Astrocyte (in vitro differentiated cells and primary cell): ENCODE measurements around the gene RTL5. TPM values are rescaled to one million over a fixed set of nuclear protein-coding genes. Genes with fewer than 3 reads are reported as not detected.

Experiments
- DNase-seq: peaks from one replicate; pipeline ENCODE4 v3.0.0-alpha.2; 2010; ENCODE audit warnings: low read depth
- FAIRE-seq: peaks from 2 replicates; lab custom pipeline; 2011; peaks lifted over from hg19 to GRCh38; lab: Jason Lieb, UNC
- H2AFZ ChIP-seq: 2 replicates; pipeline ENCODE4 v1.6.0; 2012; ENCODE audit warnings: low read depth, low read length, inconsistent platforms
- H3K27ac ChIP-seq: 2 replicates; pipeline ENCODE4 v1.5.1; 2011; ENCODE audit warnings: low read depth, low read length, inconsistent platforms
- H3K27me3 ChIP-seq: 2 replicates; pipeline ENCODE4 v1.6.0; 2011; ENCODE audit warnings: low read length, inconsistent platforms; ENCODE audit not compliant: insufficient read depth
- H3K36me3 ChIP-seq: 2 replicates; pipeline ENCODE4 v1.5.1; 2011; ENCODE audit warnings: low read length, inconsistent platforms; ENCODE audit not compliant: insufficient read depth
- H3K4me1 ChIP-seq: 2 replicates; pipeline ENCODE4 v1.5.1; 2011; ENCODE audit warnings: low read length, inconsistent platforms; ENCODE audit not compliant: insufficient read depth
- H3K4me2 ChIP-seq: 2 replicates; pipeline ENCODE4 v1.6.0; 2012; ENCODE audit warnings: low read length, inconsistent platforms
- H3K4me3 ChIP-seq: 2 replicates; pipeline ENCODE4 v1.5.1; 2011; ENCODE audit warnings: low read depth, mild to moderate bottlenecking, low read length, inconsistent platforms; ENCODE audit not compliant: insufficient read depth
- H3K79me2 ChIP-seq: 2 replicates; pipeline ENCODE4 v1.6.0; 2012; ENCODE audit warnings: mild to moderate bottlenecking, low read length, inconsistent platforms; ENCODE audit not compliant: insufficient read depth
- H3K9ac ChIP-seq: 2 replicates; pipeline ENCODE4 v1.6.0; 2012; ENCODE audit warnings: mild to moderate bottlenecking, low read length, inconsistent platforms
- H3K9me3 ChIP-seq: 2 replicates; pipeline ENCODE4 v1.5.1; 2012; ENCODE audit warnings: low read depth, mild to moderate bottlenecking, low read length, inconsistent platforms; ENCODE audit not compliant: insufficient read depth
- H4K20me1 ChIP-seq: 2 replicates; pipeline ENCODE4 v1.6.0; 2012; ENCODE audit warnings: low read length, inconsistent platforms; ENCODE audit not compliant: insufficient read depth
- H3K27ac Mint-ChIP-seq: one replicate; pipeline ENCODE4 v1.8.0; 2021; ENCODE audit warnings: mild to moderate bottlenecking, mixed read lengths; ENCODE audit not compliant: unreplicated experiment
- H3K27me3 Mint-ChIP-seq: one replicate; pipeline ENCODE4 v1.8.0; 2021; ENCODE audit warnings: low read depth, mixed read lengths; ENCODE audit not compliant: unreplicated experiment
- H3K36me3 Mint-ChIP-seq: one replicate; pipeline ENCODE4 v1.8.0; 2021; ENCODE audit warnings: low read depth, mixed read lengths; ENCODE audit not compliant: unreplicated experiment
- H3K4me1 Mint-ChIP-seq: one replicate; pipeline ENCODE4 v1.8.0; 2021; ENCODE audit warnings: low read depth, mixed read lengths; ENCODE audit not compliant: unreplicated experiment
- H3K4me3 Mint-ChIP-seq: one replicate; pipeline ENCODE4 v1.8.0; 2021; ENCODE audit warnings: mild to moderate bottlenecking, moderate library complexity, mixed read lengths; ENCODE audit not compliant: unreplicated experiment
- H3K9me3 Mint-ChIP-seq: one replicate; pipeline ENCODE4 v1.8.0; 2021; ENCODE audit warnings: mild to moderate bottlenecking, mixed read lengths; ENCODE audit not compliant: unreplicated experiment
- CTCF ChIP-seq: IDR thresholded peaks from 2 replicates; pipeline ENCODE4 v1.5.1; 2011; ENCODE audit warnings: low read depth, mild to moderate bottlenecking, inconsistent platforms, low read length, moderate library complexity; ENCODE audit not compliant: insufficient read depth
- EZH2 ChIP-seq: IDR thresholded peaks from 2 replicates; pipeline ENCODE4 v1.6.1; 2012; ENCODE audit warnings: mild to moderate bottlenecking, low read length, inconsistent platforms; ENCODE audit not compliant: insufficient read depth
- total RNA-seq: library from RNA; stranded (reverse); gene quantifications from 2 replicates; pipeline ENCODE4 v1.2.1, GENCODE V29; 2021

Gene RTL5
- total RNA-seq, 1 donor from 2014 or later = 16.1 TPM

DNA sequence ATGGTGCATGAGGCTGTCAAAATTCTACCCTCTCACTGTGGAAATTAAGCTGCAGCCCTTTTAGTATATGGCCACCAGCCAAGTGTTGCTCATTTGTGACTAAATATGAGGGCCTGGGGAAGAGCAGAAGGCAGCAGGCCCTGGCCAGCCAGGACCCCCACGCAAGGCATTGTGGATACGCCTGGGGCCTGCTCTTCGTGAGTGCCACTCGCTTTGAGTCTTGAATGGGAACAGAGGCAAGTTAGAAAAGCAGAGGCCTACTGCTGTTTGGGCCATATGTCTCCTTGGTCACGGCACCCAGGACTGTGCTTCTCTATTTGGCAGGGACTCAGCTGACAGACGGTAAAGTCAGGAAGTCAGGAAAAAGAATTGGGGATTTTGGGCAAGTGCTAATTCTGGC is 10.9 kb downstream of the RTL5 start:
- peaks cover 23% of the 10 kb centered on the region for H3K4me1 ChIP-seq
- no peaks in the 10 kb centered on the region for H3K9me3 ChIP-seq
- H2AFZ ChIP-seq = no peak overlapping the region
- H3K9ac ChIP-seq = no peak overlapping the region
- no peaks in the 10 kb centered on the region for H3K79me2 ChIP-seq
- Mint-ChIP-seq H3K4me1 (peaks cover 11% of the 10 kb centered on the region), H3K36me3 (no peaks in the 10 kb centered on the region), H3K27ac (no peak overlapping the region), H3K9me3 (no peaks in the 10 kb centered on the region), H3K27me3 (no peaks in the 10 kb centered on the region), H3K4me3 (no peak overlapping the region)
- H3K4me3 ChIP-seq = no peak overlapping the region
- no peaks in the 10 kb centered on the region for H3K36me3 ChIP-seq
- H3K4me2 ChIP-seq = peak overlapping the region; percentile 71
- no peak for TF ChIP-seq EZH2
- no peak for TF ChIP-seq CTCF
- no peaks in the 10 kb centered on the region for H3K27me3 ChIP-seq
- FAIRE-seq (peak; percentile 59), DNase-seq (peak; percentile 8)
- no peaks in the 10 kb centered on the region for H4K20me1 ChIP-seq
- H3K27ac ChIP-seq = no peak overlapping the region

- H3K4me3 ChIP-seq = no peak overlapping the region
- H4K20me1 ChIP-seq = no peaks in the 10 kb centered on the region
- no peak overlapping the region for H3K27ac ChIP-seq
- DNase-seq = no peak
- no peak overlapping the region for H2AFZ ChIP-seq
- no peaks in the 10 kb centered on the region for H3K36me3 Mint-ChIP-seq
- no peaks in the 10 kb centered on the region for H3K79me2 ChIP-seq
- peaks cover 13% of the 10 kb centered on the region for H3K4me1 ChIP-seq
- no peak overlapping the region for H3K9ac ChIP-seq
- no peaks in the 10 kb centered on the region for H3K4me1 Mint-ChIP-seq
- TF ChIP-seq EZH2 (no peak), CTCF (no peak)
- H3K4me3 Mint-ChIP-seq = no peak overlapping the region
- no peak overlapping the region for H3K4me2 ChIP-seq
- H3K27me3 ChIP-seq = no peaks in the 10 kb centered on the region
- H3K36me3 ChIP-seq = no peaks in the 10 kb centered on the region
- H3K9me3 Mint-ChIP-seq = no peaks in the 10 kb centered on the region
- H3K27me3 Mint-ChIP-seq = no peaks in the 10 kb centered on the region
- peak; percentile 37 for FAIRE-seq
- H3K27ac Mint-ChIP-seq = no peak overlapping the region
- no peaks in the 10 kb centered on the region for H3K9me3 ChIP-seq
Measured at GRCh38 chrX:72117636-72118210, 14.0 kb downstream of the RTL5 start.

- no peak overlapping the region for H3K4me3 ChIP-seq
- Mint-ChIP-seq H3K4me3 (no peak overlapping the region), H3K27ac (no peak overlapping the region), H3K4me1 (no peaks in the 10 kb centered on the region), H3K36me3 (no peaks in the 10 kb centered on the region), H3K9me3 (no peaks in the 10 kb centered on the region), H3K27me3 (no peaks in the 10 kb centered on the region)
- H4K20me1 ChIP-seq = no peaks in the 10 kb centered on the region
- DNase-seq (no peak), FAIRE-seq (no peak)
- no peak overlapping the region for H3K4me2 ChIP-seq
- no peak overlapping the region for H3K27ac ChIP-seq
- H3K36me3 ChIP-seq = no peaks in the 10 kb centered on the region
- H3K27me3 ChIP-seq = no peaks in the 10 kb centered on the region
- no peaks in the 10 kb centered on the region for H3K4me1 ChIP-seq
- no peak overlapping the region for H2AFZ ChIP-seq
- no peak for TF ChIP-seq EZH2
- H3K79me2 ChIP-seq = no peaks in the 10 kb centered on the region
- H3K9ac ChIP-seq = no peak overlapping the region
- no peaks in the 10 kb centered on the region for H3K9me3 ChIP-seq
Measured at GRCh38 chrX:72115380-72115779, 16.3 kb downstream of the RTL5 start.
